Measurements from ENCODE around the gene FRMD4A.

Gene FRMD4A

DNA sequence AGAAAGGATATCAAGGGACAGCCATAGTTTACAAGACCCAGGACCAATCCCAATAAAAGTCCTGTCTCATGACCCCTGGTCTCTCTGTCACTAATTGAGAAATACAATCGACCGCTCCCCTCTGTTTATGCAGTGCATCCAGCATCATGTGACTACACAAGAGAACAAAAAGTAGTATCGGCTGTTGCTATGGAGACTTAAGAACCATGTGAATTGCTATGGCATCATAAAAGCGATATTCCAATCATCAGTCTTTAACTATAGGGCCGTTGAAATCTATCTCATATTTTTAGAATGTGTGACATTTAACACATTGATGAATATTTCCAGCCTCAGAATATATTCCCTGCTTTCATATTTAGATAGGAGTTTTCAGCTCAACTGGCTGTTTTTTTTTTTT lies 139.3 kb downstream of the FRMD4A start:
- DNase-seq (ENCODE audit: low read depth, low spot score), result no peak

DNA sequence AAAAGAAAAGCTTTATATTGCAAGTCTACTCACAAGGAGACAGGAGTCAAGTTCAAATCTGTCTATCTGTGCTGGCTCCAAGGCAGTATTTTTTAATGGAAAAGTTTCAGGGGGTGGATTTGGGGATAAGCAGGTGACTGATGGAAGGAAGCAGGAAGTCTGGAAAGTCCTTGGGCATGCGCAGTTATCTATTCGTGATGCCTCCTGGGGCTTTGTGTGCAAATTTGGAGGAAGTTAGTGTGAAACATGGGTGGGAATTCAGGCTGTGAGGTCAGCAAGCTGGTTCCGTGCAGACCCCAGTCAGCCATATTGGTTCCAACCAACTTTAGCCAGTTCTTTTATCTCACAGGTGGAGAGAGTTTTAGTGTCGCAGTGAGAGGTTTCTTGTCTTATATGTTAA lies 140.0 kb downstream of the FRMD4A start:
- no peak for DNase-seq (ENCODE audit: low read depth, low spot score)

DNA sequence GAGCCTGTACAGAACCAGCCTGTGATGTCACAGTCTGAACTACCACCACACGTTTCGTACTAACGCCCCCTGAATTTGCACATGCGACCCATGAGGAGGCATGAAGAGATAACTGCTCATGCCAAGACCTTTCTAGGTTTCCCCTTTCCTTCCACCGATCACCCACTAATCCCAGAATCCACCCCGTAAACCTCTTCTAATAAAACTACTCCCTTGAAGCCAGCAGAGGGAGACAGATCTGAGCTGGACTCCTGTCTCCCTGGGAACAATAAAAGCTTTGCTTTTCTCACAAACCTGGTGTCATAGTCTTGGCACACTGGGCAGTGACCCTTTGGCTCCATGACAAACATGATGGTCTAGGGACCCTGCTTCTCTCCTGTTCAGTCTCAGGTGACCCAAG lies 144.5 kb downstream of the FRMD4A start:
- DNase-seq (ENCODE audit: low read depth, low spot score), result no peak

DNA sequence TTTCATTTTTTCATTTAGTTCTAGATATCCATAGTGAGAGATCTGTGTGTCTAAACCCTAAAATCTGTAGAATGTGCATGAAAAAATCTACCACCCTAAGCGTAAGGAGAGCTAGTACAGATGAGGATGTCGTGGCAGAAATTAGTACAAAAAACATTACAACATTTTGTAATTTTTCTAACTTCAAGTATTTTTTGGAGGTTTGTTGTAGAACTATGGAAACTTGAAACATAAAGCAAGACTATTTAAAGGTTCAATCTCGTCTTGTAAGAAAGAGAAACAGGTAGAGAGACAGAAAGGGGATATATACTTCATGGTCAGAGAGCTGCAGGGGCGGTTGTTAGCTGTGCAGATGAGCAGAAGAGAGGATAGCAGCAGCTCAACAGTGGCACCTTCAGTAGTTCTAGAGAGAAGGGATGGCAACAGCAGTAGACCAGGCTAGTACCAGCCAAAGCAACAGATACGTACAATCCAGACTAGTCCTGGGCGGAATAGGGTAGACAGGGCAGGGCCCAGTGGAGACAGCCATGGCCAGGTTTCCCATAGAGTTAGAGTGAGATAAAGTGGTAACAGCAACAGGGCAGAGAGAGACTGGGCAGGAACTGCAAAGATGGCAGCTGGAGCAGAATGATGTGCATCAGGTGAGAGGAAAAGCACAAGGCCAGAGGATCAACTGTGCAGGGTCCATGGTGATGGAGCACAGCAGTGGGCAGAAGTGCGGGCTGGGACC lies 145.2 kb downstream of the FRMD4A start:
- DNase-seq (ENCODE audit: low read depth, low spot score), result no peak

DNA sequence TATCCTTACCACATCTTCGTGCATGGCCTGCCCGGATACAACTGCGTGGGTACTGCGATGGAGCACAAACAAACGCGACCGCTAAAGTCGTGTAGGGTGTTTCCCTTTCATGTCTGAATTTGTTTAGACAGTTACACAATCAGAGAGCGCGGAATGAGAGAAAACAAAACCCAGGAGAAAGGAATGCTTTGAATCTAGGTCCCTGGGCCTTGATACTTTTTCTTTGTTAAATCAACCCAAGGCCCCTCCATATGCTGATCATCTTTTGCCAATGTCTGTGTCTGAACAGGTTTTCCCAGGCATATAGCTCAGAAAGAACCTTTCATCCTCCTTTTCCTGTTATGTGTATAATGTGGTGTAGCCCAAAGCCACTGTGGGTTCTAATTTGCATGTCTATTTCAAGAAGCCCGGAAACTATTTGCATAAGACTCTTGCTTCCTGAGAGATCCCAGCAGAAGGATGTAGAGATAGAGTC lies 145.8 kb downstream of the FRMD4A start:
- DNase-seq (ENCODE audit: low read depth, low spot score), result no peak

DNA sequence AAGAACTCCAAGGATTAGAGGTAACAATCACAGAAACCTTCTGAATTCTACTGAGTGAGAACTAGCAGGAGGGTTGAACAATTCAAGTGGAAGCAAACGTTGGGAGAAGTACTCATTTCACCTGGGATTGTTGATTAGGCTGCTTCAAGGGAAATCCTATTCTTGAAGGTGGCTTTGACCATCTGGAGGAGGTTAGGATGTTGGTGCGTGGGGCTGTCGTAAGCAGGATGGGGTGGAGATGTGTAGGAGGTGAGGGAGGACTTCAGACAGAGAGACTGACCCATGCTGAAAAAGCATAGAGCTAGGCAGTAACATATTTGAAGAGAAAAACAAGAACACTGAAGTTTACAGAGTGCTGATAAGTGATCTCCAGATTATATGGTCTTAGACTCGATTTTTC lies 147.9 kb downstream of the FRMD4A start:
- no peak for DNase-seq (ENCODE audit: low read depth, low spot score)

DNA sequence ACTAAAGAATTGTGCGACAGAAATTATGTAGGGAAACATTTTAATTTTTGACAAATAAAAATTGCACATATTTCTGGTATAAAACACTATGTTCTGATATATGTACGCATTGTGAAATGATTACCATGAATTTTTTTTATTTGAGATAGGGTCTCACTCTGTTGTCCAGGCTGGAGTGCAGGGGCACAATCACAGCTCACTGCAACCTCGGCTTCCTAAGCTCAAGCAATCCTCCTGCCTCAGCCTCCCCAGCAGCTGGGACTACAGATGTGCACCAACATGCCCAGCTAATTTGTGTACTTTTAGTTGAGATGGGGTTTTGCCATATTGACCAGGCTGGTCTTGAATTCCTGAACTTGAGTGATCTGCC lies 149.2 kb downstream of the FRMD4A start:
- DNase-seq (ENCODE audit: low read depth, low spot score), result no peak

DNA sequence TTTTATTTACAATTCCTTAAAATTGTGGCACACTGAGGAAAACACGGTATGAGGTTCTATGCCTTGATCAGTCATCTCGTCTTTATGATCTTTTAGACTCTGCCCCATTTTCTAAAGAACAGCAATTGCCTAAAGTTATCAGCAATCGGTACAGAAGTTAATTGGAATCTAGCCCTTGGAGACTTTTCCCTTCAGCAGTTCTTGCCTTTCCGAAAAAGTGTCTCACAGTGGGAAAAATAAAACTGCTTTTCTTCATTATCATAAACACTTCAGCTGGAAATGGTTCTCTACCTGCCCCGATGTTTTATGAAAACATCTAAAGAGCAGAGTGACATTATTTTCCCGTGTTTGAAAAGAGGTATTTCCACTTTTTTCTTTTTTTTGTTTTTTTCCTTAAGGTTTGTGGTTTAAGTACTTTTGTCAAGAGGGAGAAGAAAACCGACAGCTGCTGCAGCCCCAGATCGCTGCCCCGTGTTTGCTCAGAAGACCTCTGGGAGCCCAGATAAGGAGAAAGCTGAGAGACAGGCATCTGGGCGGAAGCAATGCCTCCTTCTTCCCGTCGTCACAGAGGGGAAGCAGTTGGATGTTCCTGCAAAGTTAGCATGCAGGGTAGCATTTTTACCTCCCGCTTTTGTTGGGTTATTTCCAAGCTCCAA lies 149.7 kb downstream of the FRMD4A start:
- DNase-seq (ENCODE audit: low read depth, low spot score), result no peak

DNA sequence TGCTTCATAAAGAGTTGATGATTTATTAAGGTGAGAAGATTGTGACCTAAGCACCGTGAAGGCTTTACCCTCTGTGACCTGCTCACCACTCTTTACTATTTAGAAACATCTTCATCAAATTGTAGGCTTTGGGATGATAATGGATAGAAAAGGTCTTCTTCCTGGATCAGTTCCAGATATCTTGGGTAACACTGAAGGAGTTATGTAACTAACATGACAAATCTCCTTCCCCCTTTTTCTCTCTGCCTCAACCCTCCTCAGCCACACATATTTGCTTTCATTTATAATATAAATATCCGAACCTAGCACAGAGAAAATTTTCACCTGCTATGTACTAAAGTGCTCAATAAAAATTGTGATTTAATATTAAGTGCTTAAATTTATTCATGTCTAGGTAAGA lies 151.5 kb downstream of the FRMD4A start:
- no peak for DNase-seq (ENCODE audit: low read depth, low spot score)

DNA sequence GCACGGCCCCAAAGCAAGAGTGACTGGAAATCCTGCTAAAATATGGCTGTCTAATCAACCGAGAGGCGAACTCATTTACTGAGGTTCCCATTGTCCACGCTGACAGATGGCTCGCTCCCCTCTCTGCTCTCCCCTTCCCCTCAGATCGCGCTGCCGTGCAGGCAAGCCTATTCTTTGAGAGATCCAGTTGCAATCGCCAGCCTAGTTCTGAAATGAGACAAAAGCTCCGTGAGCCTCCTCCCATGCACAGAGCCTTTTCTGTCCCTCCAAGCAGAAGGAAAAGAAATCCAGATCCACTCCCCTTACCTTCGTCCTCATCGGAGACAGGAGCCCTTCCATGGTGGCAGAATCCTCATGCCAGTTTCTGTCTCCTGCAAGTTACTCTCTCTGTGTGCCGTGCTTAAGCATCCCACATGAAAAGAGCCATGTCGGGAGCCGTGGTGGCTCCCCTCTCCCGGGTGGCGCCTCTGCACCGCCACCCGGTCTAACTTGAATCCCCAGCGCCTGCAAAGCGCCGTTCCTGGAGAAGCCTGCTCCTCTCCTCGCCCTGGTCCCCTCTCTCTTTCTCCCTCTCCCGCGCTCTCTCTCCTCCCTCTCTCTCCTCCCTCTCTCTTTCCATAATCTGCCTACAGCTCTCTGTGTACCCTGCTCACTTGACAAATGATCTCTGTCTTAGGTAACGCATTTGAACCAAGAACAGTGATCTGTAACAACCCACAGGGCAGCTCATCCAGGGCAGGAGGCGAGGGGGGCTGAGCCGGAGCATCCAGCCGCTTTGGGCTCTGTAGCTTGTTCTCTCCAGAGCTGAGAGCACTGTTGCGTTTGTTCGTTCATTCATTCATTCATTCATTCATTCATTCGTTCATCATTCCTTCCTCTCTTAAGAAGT lies 156.8 kb downstream of the FRMD4A start:
- no peak for DNase-seq (ENCODE audit: low read depth, low spot score)

DNA sequence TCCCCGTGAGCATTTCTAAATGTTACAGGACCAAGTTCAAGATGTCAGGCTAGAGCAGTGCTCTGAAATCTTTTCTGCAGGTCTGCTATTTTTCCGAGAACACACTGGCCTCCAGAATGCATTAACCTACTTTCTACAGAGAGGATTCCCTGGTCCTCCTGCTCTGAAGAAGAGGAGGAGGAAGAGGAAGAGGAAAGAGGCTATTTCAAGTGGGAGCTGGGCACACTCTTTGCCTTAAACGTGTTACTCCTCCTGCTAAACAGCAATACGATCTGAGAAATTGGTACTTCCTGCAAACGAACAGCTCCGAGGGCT lies 157.4 kb downstream of the FRMD4A start:
- DNase-seq (ENCODE audit: low read depth, low spot score), result no peak

DNA sequence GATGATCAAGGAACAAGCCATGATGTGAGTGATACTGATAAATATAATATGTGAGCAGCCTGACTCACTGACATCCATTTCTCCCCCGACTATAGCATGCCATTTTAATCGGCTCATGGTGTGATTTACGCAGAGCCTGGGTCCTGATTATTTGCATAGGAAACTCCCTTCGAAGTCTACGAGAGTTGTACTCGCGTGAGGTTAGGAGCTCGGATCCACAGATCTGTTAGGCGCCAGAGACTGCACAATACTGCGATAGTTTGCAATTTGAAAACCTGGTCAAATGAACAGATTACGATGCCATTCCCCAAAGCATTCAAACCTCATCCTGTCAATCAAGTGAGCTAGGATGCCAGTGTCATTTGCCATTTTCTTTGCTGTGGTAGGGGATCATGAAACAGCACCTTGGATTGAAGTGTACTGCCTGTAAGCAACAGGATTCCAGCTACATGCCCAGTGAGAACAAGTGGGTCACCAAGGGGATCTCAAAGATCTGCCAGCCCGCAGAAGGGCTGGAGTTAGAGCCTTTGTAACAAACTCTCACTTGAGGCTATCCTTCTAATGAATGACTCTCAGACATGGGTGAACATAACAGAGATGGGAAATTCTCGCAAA lies 158.3 kb downstream of the FRMD4A start:
- no peak for DNase-seq (ENCODE audit: low read depth, low spot score)

DNA sequence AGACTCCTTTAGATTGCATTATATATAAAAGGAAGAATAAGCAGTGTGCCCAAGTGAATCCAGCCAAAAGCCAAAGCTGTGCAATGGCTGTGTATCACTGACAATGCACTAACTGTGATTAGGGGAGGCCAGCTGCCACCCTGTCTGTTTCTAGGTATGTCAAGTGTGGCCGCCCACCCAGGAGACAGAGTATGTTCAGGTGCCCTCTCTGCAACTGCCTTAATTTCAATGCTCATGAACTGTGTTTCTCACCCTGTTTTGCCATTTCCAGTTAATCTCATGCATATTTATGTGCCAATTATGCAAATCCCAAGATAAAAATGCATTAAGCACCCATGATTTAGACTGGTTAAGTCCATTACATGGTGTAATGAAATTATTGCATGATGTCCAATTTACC lies 159.4 kb downstream of the FRMD4A start:
- no peak for DNase-seq (ENCODE audit: low read depth, low spot score)

DNA sequence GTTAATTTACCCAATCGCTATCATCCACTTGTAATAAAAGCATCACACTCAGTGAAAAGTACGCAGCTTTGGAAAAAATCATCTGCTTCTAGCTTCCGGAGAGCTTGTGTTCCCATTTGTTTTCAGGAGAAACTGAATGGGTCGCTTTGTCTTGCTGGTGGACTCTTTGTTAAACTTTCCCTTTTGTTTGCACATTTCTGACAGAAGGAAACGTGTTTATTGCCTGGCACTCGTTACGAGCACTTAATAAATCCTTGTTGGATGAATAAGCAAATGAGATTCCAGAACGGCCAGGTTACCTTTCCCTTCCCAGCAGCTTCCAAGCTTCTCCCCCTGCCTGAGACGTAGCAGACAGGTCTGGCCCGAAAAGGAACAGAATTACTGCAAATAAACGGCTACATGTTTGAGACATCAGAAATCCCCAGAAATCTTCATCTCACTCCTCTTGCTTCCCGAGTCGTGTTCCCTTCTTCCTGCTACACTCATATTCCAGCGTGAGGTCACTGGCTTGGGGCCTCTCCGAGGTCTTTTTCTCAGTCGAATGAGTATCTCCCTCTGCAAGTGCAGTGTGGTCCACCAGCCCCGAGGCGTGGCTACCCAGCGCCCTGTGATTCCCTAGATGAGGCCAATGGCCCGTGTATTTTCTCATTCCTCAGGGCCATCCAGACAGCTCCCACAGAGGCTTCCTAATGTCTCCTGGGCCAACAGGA lies 167.2 kb downstream of the FRMD4A start:
- no peak for DNase-seq (ENCODE audit: low read depth, low spot score)

DNA sequence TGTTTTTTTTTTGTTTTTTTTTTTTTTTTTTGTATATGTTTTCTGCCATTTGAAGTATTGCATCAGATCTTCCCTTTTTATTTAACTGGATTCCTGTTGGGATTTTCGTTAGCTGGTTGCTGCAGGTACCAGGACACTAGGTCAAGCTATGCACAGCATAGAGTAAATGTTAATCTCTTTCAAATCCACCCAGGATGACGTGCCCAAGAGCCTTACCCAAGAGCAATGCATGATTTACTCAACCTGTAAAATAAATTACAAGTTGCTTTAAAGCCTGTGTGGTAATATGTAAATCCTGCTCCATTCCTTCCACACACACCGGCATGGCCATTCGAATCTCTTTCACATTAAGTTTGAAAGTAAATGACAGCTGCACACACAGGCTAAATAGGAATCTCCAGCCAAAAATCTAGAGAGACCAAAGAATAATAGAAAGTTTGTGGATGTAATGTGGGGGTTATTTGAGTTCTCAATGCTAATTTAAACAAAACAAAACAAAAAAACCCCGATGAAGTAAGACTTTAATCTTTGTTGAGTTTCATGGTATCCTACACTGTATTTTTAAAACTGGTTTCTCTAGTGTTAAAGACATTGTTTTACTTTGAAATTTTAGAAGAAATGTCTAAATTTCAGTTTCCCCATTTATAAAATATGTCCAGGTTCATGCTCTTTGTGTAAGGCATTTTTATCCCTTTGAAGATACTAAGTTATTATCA lies 167.9 kb downstream of the FRMD4A start:
- no peak for DNase-seq (ENCODE audit: low read depth, low spot score)

DNA sequence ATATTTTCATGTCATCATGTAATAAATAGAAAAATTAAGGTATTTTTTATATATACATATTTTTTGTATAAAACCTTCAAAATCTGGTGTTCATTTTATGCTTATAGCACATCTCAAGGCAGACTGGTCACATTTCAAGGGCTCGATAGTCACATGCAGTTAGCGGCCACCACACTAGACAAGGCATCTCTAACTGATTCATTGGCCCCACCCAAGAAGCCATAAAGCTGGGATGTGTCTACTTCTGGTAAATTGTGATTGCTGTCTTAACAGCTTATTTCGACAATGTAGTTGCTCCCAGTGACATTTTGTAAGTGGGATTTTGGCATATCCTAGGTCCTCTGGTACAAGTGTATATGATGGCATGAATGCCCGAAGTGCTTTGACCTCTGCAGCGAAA lies 168.7 kb downstream of the FRMD4A start:
- no peak for DNase-seq (ENCODE audit: low read depth, low spot score)

DNA sequence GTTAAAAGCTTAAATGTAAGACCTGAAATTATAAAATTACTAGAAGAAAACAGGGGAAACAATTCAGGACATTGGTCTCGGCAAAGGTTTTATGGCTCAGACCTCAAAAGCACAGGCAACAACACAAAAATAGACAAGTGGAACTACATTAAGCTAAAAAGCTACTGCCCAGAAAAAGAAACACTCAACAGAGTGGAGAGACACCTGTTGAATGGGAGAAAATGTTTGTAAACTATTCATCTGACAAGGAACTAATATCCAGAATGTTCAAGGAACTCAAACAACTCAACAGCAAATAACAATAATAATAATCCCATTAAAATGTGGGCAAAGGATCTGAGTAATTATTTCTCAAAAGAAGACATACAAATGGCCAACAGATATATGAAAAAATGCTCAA lies 170.4 kb downstream of the FRMD4A start:
- DNase-seq (ENCODE audit: low read depth, low spot score), result no peak

DNA sequence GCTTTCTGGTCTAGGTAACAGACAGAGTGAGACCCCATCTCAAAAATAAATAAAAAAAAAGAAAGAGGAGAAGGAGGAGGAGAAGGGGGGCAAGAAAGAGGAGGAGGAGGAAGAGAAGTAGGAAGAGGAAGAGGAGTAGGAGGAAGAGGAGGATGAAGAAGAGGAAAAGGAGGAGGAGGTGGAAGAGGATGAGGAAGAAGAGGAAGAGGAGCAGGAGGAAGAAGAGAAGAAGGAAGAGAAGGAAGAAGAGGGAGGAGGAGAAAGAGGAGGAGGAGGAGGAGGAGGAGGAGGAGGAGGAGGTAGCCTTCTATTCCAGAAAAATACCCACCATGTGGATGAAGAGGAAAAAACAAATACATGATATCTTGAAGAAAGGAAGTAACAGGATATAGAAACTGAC lies 172.1 kb downstream of the FRMD4A start:
- no peak for DNase-seq (ENCODE audit: low read depth, low spot score)

DNA sequence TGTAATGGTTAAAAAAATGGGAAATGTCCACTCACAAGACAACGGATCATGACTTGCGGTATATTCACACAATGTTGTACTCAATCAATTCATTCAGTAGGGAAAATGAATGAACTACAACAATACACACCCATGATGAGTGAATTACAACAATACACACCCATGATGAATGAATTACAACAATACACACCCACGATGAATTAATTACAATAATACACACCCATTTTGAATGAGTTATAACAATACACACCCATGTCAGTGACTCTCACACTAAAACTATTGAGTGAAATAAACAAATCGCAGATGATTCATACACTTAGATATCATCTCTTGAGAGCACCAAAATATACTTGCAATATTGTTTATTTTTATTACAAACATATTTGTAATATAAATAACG lies 174.6 kb downstream of the FRMD4A start:
- DNase-seq (ENCODE audit: low read depth, low spot score), result no peak

DNA sequence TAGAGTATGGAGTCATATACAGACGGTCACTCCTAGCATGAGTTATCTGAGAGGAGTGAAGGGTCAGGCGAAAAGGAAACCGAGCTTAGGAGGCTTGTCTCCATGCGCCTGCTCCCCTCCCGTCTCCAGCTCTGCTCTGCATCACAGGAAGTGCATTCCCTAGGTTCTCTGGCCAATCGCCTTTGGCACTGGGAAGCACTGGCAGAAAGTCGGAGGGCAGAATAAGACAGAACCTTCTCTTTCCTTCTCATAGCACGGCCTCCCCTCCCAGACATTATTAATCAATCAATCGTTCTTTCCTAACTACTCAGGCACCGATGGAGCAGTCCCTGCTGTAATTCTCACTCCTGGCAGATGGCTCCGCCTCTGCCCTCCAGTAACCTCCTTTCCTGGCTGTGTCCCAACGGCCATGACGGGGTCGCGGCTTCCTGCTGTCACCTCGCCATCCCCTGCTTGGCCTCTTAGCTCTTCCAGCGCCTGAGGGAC lies 177.1 kb downstream of the FRMD4A start:
- DNase-seq (ENCODE audit: low read depth, low spot score), result no peak

DNA sequence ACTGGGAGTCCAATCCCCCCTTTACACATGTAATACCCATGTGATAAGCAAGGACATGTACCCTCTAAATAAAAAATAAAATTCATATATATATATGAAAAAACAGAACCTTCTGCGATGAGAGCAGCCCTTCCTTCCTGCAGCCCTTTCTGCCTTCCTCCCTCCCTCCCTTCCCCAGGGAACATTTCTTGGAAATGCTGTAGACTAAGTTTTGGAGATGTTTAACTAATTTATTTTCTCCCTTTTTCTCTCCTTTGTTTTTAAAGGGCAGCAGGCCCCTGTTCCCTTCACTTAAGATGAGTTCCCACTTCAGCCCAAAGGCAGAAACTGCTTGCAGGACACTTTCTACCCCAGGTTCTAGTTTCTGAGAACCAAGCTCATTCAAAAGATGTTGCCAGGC lies 179.2 kb downstream of the FRMD4A start:
- DNase-seq (ENCODE audit: low read depth, low spot score), result no peak

All from activated naive CD8-positive, alpha-beta T cell treated with anti-CD3 and anti-CD28 coated beads, Interleukin-2, amount 50 U/mL, for 16 hours (primary cell).